HuH-7 (cell line): ENCODE data around the gene TEX29.

Experiments used
- DNase-seq: peaks from one replicate; pipeline ENCODE4 v3.0.0; 2011; ENCODE audit warnings: low spot score

The TEX29 gene

DNA sequence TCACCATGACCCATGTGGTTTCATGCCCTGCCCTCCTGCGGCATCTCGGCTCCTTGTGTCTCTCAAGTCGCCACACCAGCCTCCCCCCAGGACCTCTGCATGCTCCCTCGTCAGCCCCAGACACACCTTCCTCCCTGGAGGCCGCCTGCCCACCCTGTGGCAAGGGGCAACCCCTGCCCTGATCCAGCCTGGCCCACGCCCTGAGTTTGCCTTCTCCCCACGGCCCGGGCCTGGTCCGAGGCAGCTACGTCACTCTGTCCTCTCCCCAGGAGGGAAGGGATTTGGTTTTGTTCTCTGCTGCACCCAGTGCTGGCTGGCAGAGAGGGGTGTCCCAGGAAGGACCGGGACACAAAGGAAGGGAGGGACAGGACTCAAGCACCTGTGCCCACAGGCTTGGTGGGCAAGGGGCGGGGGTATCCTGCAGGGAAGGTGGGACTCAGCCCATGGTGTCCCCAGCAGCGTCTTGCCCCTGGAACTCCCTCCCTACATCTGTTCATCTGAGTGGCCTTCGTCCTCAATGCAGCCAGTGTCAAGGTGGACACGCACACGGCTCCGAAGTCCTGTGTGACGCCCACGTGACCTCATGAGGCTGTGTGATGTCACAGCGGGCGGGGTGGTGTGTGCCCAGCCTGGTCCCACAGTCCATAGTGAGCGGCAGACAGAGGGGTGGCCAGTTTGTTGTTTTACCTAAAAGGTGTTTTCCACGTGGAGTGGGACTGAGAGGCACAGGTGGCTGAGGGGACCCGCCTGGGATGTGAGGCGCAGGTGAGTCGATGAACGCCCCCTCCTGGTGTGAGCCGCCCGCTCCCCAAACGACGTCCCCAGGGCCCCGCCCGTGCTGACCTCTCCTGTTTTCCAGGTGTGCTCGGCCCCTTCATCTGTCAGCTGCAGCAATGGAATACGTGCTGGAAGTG is at the start of gene TEX29:
TEX29 (plus strand) TSS at position 645 of the 914 bp plus-strand sequence; CDS start at position 894, 249 bp downstream.
- no peak for DNase-seq

DNA sequence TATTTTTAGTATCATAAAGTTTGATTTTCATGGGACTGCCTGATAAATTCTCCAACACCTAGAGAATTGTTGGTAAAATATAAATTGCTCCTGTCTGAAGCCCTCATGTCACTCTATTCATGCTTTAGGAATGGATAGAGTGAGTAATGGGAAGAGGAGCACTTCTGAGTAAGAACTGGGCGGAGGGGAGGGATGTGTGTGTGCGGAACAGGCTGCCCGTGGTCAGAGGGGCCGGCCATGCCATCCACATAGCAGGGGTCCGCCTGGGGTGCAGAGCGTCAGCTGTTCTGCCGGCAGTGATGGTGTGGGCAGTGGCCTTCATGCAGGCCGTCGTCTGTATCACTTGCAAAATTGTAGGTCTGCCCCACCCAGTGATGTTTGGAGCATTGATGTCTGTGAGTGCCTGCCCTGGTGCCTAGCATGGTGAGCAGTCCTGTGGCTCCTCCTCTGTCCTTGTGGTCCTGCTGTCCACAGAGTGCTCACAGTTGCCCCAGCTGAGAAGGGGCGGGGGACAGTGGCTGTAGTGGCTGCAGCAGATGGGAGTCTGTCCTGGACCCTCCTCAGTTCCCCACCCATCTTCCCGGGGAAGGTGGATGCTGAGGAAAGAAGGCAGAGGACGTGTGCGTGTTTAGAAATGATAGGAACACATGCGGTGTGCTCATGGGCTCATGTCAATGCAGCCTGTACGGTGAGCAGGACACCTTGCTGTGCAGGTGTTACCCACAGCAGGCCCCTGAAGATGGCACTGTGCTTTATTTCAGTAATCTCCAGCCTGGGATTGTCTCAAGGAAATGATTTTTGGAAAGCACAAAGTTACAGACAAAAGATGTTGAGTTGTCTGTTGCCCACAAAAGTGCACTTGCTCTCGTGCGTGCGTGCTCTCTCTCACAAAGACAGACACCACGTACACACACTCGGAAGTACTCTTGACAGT is 49.4 kb upstream of the TEX29 start:
- no peak for DNase-seq

DNA sequence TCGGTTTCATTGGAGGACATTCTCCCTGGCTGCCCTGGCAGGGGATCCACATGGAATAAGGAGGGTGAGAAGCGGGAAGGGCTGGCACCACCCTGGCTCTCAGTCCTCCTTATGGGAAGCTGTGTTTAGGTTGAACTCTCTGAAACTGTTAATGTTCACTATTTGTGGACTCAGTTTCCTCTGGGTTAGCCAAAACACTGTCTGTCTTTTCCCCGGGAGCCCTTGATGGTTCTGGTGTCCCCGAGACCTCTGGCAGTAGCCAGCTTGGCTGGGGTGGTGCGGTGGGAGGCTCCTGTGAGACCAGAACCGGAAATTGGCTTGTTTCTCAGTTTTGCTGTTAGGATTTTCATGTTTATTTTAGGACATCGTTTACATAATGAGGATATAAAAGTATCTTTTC is 48.3 kb upstream of the TEX29 start:
- DNase-seq, result no peak

GRCh38 chr13:111275382-111275781 is 45.1 kb upstream of the TEX29 start:
- no peak for DNase-seq

- DNase-seq, result no peak
Measured at GRCh38 chr13:111275995-111276618, 44.3 kb upstream of the TEX29 start.

DNA sequence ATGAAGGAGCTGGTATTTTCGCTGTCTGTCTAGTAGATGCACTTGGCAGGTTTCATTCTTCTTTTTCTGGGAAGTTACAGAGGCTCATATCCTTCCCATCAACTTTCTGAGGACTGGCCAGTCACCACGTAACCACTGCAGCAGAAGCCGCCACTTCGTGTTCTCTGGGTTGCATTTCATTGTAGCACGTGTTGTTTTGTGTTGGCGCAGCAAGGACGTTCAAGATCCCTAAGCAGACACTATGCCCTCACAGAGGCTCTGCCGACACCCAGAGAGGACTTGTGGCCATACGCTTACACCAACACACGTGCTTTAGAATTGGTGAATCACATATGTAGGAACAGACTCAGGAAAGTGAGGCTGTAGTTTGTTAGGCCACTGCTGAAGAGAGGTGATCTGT is 42.2 kb upstream of the TEX29 start:
- DNase-seq, result no peak

DNA sequence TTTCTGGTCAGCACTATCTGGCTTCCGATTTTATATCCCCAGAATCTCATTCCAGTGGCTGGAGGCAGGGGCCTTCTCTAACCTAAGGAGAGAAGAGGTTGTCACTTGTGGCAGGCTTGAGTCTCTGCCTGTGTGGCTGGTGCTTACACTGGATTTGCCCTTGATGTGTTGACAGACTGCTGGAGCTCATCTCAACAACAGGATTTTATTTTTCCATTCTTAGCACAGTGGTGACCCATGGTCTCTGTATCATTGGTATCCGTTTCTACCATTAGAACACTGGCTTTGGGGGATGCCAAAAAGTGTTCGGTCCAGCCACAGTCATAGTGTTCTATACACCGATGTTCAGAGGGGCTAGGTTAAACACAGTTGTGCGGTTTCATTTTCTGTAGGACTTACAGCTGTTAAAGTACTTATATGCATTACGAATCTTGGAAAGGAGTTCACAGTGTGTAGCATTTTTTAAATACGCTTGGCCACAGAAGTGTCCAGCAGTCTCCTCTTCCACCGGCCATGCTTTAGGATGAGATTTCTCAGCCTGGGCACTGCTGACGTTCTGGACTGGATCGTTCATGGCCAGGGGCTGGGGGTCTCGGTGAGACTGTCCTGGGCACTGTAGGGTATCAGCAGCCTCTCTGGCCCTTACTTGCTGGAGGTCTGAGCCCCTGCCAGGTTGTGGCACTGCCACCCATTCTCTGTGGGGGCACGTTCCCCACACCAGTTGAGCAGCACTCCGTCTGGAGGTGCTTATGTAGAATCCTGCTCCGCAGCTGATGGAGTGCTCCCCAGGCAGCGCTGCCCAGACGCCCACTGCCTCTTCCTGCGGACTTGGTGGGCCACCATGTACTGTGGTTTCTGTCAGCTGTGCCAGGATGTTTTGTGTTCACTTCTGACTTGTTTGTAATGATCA is 41.4 kb upstream of the TEX29 start:
- no peak for DNase-seq

GRCh38 chr13:111280226-111280625 is 40.2 kb upstream of the TEX29 start:
- no peak for DNase-seq

- DNase-seq, result no peak
Measured at GRCh38 chr13:111280681-111281585, 39.5 kb upstream of the TEX29 start.

- no peak for DNase-seq
Measured at GRCh38 chr13:111281751-111282311, 38.6 kb upstream of the TEX29 start.

DNA sequence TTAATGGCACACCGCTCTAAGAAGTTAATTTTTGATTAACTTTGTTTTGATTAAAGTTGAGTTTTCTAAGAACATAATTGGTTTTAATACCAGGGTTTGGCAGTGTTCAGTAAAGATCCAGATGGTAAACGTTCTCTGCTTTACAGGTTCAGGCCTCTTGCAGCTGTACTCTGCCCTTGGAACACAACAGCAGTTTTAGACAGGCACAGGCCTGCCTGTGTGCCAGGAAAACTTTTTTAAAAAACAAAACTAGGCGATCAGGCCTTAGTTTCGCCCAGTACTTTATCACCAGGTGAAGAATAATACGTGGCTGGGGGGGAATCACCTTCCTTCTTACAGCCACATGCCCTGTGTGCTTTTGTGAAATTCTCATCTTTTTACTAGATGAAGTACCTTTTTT is 38.0 kb upstream of the TEX29 start:
- DNase-seq, result no peak

DNA sequence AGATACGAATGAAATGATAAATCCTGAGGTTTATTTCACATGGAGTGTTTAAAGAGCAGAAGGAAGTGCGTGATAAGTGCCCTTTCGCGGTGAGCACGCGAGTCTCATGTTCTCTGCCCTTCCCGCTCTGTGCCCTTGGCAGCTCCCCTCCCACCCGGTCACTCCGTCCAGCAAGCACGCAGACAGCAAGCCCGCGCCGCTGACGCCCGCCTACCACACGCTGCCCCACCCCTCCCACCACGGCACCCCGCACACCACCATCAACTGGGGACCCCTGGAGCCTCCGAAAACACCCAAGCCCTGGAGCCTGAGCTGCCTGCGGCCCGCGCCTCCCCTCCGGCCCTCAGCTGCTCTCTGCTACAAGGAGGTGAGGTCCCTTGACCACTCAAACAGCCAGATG is 37.4 kb upstream of the TEX29 start:
- no peak for DNase-seq

DNA sequence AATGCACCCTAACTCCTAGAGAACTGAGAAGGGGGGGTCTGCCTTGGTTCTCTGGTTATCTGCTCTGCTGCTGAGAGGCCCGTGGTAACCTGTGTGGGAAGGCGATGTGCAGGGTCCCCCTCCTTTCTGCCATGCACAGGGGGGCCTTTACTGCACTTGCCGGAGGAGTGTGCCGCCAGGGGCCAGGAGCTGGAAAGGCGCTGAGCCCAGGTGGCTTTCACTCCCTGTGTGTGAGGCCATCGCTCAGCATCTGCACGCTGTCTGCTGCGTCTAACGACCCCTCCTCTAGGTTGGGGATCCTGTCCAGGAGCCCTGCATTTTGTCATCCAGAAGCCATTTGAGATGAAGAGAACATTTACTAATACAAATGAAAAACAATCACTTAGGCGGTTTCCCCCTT is 37.0 kb upstream of the TEX29 start:
- DNase-seq, result no peak

DNA sequence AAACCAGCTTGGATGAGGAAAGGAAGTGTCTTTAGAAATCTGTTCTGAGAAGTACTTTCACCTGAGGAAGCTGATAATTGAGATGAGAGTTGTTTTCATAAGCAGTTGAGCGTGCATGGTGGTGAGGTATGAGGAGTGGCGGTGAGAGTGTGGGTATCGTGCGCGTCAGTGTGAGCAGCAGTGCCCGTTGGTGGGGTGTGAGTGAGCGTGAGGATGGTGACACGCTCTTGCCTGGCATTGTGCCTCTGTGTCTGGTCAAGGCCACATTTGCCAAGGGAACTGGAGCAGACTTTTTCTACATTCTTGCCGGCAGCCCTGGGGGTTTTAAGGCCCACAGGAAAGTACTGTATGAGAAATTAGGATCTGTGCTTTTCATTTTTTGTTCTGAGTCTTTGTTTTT is 36.5 kb upstream of the TEX29 start:
- no peak for DNase-seq

DNA sequence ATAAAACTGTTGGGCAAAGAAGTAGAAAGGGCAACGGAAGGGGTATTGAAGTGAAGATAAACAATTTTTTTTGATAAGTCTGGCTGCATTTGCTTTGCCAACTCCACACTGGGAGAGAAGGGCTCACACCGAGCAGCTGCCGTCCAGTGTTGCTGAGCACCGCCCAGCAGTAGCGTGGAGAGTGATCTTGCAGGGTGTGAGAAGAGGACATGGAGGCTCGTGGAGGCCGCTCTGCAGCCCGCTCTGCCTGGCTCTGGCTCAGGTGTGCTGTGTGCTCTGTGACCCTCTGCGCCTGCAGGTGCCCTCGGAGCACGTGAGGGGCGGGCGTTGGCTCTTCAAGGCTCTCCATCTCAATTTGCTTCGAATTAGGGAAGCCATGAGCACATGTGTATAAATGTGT is 35.9 kb upstream of the TEX29 start:
- no peak for DNase-seq

- DNase-seq, result no peak
Measured at GRCh38 chr13:111286162-111286561, 34.3 kb upstream of the TEX29 start.

- no peak for DNase-seq
Measured at GRCh38 chr13:111286749-111287148, 33.7 kb upstream of the TEX29 start.

- DNase-seq, result no peak
Measured at GRCh38 chr13:111287201-111287600, 33.2 kb upstream of the TEX29 start.

DNA sequence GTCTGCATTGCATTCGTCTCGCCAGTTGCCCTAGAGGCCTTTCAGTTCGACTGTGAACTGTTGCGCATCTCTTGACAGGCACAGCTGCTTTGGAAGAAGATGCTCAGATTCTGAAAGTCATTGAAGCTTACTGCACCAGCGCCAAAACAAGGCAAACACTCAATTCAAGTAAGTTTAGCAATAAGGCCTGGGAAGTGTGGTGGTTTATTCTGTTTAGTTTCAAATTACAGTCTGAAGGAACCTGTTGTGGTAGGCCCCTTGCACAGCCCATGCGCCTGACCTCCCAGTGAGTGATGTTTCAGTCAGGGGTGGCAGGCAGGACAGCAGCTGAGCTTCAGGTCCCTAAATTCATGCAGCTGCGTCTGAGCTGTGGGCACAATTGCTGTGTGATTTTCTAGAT is 32.2 kb upstream of the TEX29 start:
- no peak for DNase-seq

DNA sequence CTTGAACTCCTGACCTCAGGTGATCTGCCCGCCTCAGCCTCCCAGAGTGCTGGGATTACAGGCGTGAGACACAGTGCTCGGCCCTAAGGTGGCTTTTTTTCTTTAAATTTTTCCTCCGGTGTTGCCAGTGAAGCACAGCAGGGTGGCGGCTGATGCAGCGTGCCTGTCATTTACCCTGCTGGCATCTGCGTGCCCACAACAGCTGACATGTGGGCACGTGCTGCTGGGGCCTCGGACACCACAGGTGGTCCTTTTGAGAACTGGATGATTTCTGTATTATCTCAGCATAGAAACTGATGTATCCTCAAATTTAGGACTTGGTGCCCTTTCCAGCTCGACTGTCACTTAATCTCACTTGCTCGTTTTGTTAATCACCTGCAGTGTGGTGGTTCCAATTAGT is 31.2 kb upstream of the TEX29 start:
- no peak for DNase-seq
